HG03064 (cell line): ENCODE data around the gene TNRC6B.
"Not testable (repeated sequence)": the region's sequence is repeated elsewhere in the genome, so short reads cannot be mapped to it uniquely, and the experiment has no call there.

Source experiments
- ATAC-seq: cut with Tn5 transposase; IDR thresholded peaks from one replicate; pipeline ENCODE4 v1.9.1; 2021; ENCODE audit warnings: low read depth; ENCODE audit not compliant: unreplicated experiment

TNRC6B gene

GRCh38 chr22:40346185-40347118 lies 168.7 kb downstream of the TNRC6B start, which contains the start of gene ADSL:
Gene ADSL, plus strand, starts transcription at chr22:40346500. Its CDS starts 59 bp downstream, at chr22:40346559.
- ATAC-seq, result peak; percentile 75

DNA sequence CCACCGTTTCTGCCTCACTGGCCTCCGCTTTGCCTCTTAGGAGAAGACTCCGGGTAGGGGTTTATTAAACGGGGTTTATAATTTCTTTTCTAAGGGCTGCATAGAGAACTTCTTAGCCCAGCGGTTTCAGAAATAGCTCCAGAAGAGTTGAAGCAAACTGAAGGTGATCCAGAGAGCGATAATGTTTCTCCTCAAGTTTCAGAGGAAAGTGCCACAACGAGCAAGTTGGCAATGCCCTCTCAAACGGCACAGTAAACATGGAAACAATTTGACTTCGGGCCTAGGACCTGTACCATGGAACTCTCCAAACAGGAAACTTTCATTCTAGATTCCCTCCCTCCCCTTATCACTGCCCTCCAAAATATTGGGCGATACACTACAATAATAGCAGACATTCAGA lies 169.6 kb downstream of the TNRC6B start:
- ATAC-seq, result no peak

DNA sequence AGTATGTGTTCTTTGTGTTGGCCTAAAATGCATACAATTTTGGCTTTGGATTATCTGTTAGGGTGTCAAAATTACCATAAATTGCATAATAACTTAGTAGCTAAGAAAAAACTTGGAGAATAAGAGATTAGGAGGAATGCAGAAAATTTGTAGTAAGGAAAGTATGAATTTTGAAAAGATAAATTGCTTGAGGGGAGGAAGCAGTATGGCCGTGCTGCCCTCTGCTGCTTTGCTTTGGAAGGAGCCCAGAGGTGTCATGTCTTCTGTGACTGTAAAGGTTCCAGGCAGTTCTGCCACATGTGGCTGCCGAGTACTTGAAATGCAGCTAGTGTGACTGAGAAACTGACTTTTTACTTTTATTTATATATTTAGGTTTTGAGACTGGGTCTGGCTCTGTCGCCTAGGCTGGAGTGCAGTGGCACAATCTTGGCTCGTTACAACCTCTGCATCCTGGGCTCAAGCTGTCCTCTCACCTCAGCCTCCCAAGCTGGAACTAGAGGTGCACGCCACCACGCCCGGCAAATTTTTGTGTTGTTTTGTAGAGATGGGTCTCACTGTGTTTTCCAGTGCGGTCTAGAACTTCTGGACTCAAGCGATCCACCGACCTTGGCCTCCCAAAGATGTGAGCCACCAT lies 170.4 kb downstream of the TNRC6B start:
- ATAC-seq, result no peak

DNA sequence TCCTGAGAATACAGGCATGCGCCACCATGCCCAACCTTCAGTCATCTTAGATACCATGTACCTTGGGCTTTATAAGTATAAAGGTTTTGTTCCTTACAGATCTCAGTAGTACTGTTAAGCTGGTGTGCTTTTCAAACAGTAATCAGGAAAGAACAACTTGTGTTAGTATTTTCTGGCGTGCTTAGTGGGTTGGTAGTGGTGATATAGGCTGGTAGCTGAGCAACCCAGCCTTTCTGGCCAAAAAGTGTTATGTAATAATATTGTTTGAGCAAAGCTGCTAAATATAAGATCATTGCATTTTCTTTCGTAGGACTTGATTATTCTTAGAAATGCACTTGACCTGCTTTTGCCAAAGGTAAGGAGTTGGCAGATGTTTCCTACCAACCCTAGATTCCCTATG lies 175.0 kb downstream of the TNRC6B start:
- no peak for ATAC-seq

- ATAC-seq, result no peak
These were observed 183.4 kb downstream of the TNRC6B start for GRCh38 chr22:40361100-40361499.

- ATAC-seq, result no peak
These were observed 185.3 kb downstream of the TNRC6B start for GRCh38 chr22:40363059-40363458.

DNA sequence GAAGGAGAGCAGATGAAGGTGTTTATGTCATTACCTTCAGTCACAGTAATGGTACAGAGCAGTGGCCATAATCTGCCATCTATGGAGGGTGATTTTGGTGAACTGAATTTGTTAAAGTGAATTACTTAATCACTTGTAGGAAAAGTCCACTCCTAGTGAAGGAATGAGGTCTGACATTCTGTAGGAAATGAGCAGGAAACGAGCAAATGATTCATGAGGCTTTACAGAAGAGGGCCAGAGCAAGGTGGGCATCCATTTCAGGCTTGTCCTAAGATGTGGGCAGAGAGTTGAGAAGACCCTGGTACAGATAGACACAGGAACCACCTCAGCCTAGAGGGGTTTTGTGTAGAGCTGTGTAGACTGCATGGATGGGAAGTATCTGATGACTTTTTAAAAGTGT lies 186.7 kb downstream of the TNRC6B start:
- ATAC-seq, result no peak

GRCh38 chr22:40366068-40366467 lies 188.3 kb downstream of the TNRC6B start:
- no peak for ATAC-seq

DNA sequence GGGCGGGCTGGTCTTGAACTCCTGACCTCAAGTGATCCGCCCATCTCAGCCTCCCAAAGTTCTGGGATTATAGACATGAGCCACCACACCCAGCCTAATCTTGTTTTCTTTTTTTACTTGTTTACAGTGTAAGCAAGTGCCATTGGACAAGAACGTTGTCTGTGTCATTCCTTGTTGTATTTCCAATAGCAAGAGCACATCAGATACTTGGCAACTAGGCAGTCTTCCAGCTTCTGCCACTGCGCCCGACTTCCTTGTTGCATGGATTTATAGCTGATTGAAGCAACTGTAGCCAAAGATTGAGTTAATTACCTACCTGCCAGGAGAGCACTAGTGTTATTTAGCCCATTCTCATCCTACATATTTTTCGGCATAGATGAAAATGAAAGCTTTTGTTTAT lies 189.6 kb downstream of the TNRC6B start:
- ATAC-seq, result no peak

- ATAC-seq, result no peak
These were observed 190.3 kb downstream of the TNRC6B start for GRCh38 chr22:40368016-40368415.

GRCh38 chr22:40368836-40369235 lies 191.1 kb downstream of the TNRC6B start:
- no peak for ATAC-seq

- ATAC-seq, result no peak
These were observed 196.8 kb downstream of the TNRC6B start for GRCh38 chr22:40374567-40374966.

GRCh38 chr22:40376149-40376548 lies 198.4 kb downstream of the TNRC6B start:
- ATAC-seq, result no peak

- ATAC-seq, result no peak
These were observed 200.2 kb downstream of the TNRC6B start for GRCh38 chr22:40377931-40378330.

DNA sequence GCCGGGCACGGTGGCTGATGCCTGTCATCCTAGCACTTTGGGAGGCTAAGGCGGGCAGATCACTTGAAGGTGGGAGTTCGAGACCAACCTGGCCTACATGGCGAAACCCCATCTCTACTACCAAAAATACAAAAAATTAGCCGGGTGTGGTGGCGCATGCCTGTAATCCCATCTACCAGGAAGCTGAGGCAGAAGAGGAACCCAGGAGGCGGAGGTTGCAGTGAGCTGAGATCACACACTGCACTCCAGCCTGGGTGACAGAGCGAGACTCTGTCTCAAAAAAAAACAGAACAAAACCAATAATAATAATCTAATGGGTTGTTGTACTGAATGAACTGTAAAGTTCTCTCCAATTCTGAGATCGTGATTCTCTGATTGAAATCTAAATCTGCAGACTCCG lies 200.7 kb downstream of the TNRC6B start:
- not testable (repeated sequence) for ATAC-seq

- no peak for ATAC-seq
These were observed 203.7 kb downstream of the TNRC6B start for GRCh38 chr22:40381461-40381860.

DNA sequence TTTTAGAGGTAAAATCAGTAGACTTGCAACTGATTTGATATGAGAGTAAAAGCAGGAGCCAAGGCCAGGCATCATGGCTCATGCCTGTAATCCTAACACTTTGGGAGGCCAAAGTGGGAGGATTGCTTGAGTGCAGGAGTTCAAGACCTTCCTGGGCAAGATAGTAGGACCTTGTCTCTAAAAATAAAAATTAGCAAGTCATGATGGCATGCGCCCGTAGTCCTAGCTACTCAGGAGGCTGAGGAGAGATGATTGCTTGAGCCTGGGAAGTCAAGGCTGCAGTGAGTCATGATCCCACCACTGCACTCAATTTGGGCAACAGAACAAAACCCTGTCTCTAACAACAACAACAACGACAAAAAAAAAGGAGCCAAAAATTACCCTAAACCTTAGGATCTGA lies 206.2 kb downstream of the TNRC6B start:
- ATAC-seq, result no peak

GRCh38 chr22:40385036-40385782 lies 207.5 kb downstream of the TNRC6B start:
- no peak for ATAC-seq
